Astrocyte (in vitro differentiated cells and primary cell): Measurements from ENCODE around the gene TBC1D5. TPM values are rescaled to one million over a fixed set of nuclear protein-coding genes. Genes with fewer than 3 reads are reported as not detected.
"Not testable (repeated sequence)": the region's sequence is repeated elsewhere in the genome, so short reads cannot be mapped to it uniquely, and the experiment has no call there.

Experiments used
- DNase-seq: peaks from one replicate; pipeline ENCODE4 v3.0.0-alpha.2; 2010; ENCODE audit warnings: low read depth
- FAIRE-seq: peaks from 2 replicates; lab custom pipeline; 2011; peaks lifted over from hg19 to GRCh38; lab: Jason Lieb, UNC
- H2AFZ ChIP-seq: 2 replicates; pipeline ENCODE4 v1.6.0; 2012; ENCODE audit warnings: low read depth, low read length, inconsistent platforms
- H3K27ac ChIP-seq: 2 replicates; pipeline ENCODE4 v1.5.1; 2011; ENCODE audit warnings: low read depth, low read length, inconsistent platforms
- H3K27me3 ChIP-seq: 2 replicates; pipeline ENCODE4 v1.6.0; 2011; ENCODE audit warnings: low read length, inconsistent platforms; ENCODE audit not compliant: insufficient read depth
- H3K36me3 ChIP-seq: 2 replicates; pipeline ENCODE4 v1.5.1; 2011; ENCODE audit warnings: low read length, inconsistent platforms; ENCODE audit not compliant: insufficient read depth
- H3K4me1 ChIP-seq: 2 replicates; pipeline ENCODE4 v1.5.1; 2011; ENCODE audit warnings: low read length, inconsistent platforms; ENCODE audit not compliant: insufficient read depth
- H3K4me2 ChIP-seq: 2 replicates; pipeline ENCODE4 v1.6.0; 2012; ENCODE audit warnings: low read length, inconsistent platforms
- H3K4me3 ChIP-seq: 2 replicates; pipeline ENCODE4 v1.5.1; 2011; ENCODE audit warnings: low read depth, mild to moderate bottlenecking, low read length, inconsistent platforms; ENCODE audit not compliant: insufficient read depth
- H3K79me2 ChIP-seq: 2 replicates; pipeline ENCODE4 v1.6.0; 2012; ENCODE audit warnings: mild to moderate bottlenecking, low read length, inconsistent platforms; ENCODE audit not compliant: insufficient read depth
- H3K9ac ChIP-seq: 2 replicates; pipeline ENCODE4 v1.6.0; 2012; ENCODE audit warnings: mild to moderate bottlenecking, low read length, inconsistent platforms
- H3K9me3 ChIP-seq: 2 replicates; pipeline ENCODE4 v1.5.1; 2012; ENCODE audit warnings: low read depth, mild to moderate bottlenecking, low read length, inconsistent platforms; ENCODE audit not compliant: insufficient read depth
- H4K20me1 ChIP-seq: 2 replicates; pipeline ENCODE4 v1.6.0; 2012; ENCODE audit warnings: low read length, inconsistent platforms; ENCODE audit not compliant: insufficient read depth
- H3K27ac Mint-ChIP-seq: one replicate; pipeline ENCODE4 v1.8.0; 2021; ENCODE audit warnings: mild to moderate bottlenecking, mixed read lengths; ENCODE audit not compliant: unreplicated experiment
- H3K27me3 Mint-ChIP-seq: one replicate; pipeline ENCODE4 v1.8.0; 2021; ENCODE audit warnings: low read depth, mixed read lengths; ENCODE audit not compliant: unreplicated experiment
- H3K36me3 Mint-ChIP-seq: one replicate; pipeline ENCODE4 v1.8.0; 2021; ENCODE audit warnings: low read depth, mixed read lengths; ENCODE audit not compliant: unreplicated experiment
- H3K4me1 Mint-ChIP-seq: one replicate; pipeline ENCODE4 v1.8.0; 2021; ENCODE audit warnings: low read depth, mixed read lengths; ENCODE audit not compliant: unreplicated experiment
- H3K4me3 Mint-ChIP-seq: one replicate; pipeline ENCODE4 v1.8.0; 2021; ENCODE audit warnings: mild to moderate bottlenecking, moderate library complexity, mixed read lengths; ENCODE audit not compliant: unreplicated experiment
- H3K9me3 Mint-ChIP-seq: one replicate; pipeline ENCODE4 v1.8.0; 2021; ENCODE audit warnings: mild to moderate bottlenecking, mixed read lengths; ENCODE audit not compliant: unreplicated experiment
- EZH2 ChIP-seq: IDR thresholded peaks from 2 replicates; pipeline ENCODE4 v1.6.1; 2012; ENCODE audit warnings: mild to moderate bottlenecking, low read length, inconsistent platforms; ENCODE audit not compliant: insufficient read depth
- total RNA-seq: library from RNA; stranded (reverse); gene quantifications from 2 replicates; pipeline ENCODE4 v1.2.1, GENCODE V29; 2021
- TF ChIP-seq, protein P1 (sequence below): IDR thresholded peaks from 2 replicates; pipeline ENCODE4 v1.5.1; 2011; ENCODE audit warnings: low read depth, mild to moderate bottlenecking, inconsistent platforms, low read length, moderate library complexity; ENCODE audit not compliant: insufficient read depth

TBC1D5 gene
- total RNA-seq, 1 donor from 2014 or later = 23.0 TPM

DNA sequence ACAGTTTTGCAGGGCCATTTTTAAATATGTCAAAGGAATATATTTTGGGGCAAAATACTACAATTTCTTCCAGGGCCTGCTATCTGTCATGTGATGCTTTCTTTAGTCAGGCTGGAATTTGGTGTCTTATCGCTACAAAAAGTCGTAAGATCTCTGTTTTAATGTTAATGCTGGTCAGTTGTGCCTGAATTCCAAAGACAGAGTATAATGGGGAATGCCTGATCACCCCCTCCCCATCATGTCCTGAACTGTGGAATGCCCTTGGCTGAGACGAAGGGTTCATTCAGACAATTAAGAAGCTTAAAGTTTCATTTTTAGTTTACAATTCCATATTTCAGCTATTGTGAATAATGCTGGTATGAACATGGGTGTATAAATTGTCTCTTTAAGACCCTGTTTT is 203.0 kb downstream of the TBC1D5 start:
- Mint-ChIP-seq H3K4me3 (no peak overlapping the region), H3K27me3 (no peaks in the 10 kb centered on the region), H3K27ac (no peak overlapping the region), H3K9me3 (no peaks in the 10 kb centered on the region), H3K4me1 (no peaks in the 10 kb centered on the region), H3K36me3 (no peaks in the 10 kb centered on the region)
- Histone ChIP-seq H4K20me1 (no peaks in the 10 kb centered on the region), H3K9ac (no peak overlapping the region), H2AFZ (no peak overlapping the region), H3K27me3 (no peaks in the 10 kb centered on the region), H3K9me3 (no peaks in the 10 kb centered on the region), H3K4me2 (no peak overlapping the region), H3K27ac (no peak overlapping the region), H3K79me2 (no peaks in the 10 kb centered on the region), H3K36me3 (no peaks in the 10 kb centered on the region), H3K4me3 (no peak overlapping the region), H3K4me1 (no peaks in the 10 kb centered on the region)
- FAIRE-seq (no peak), DNase-seq (no peak)
- TF ChIP-seq, protein P1, sequence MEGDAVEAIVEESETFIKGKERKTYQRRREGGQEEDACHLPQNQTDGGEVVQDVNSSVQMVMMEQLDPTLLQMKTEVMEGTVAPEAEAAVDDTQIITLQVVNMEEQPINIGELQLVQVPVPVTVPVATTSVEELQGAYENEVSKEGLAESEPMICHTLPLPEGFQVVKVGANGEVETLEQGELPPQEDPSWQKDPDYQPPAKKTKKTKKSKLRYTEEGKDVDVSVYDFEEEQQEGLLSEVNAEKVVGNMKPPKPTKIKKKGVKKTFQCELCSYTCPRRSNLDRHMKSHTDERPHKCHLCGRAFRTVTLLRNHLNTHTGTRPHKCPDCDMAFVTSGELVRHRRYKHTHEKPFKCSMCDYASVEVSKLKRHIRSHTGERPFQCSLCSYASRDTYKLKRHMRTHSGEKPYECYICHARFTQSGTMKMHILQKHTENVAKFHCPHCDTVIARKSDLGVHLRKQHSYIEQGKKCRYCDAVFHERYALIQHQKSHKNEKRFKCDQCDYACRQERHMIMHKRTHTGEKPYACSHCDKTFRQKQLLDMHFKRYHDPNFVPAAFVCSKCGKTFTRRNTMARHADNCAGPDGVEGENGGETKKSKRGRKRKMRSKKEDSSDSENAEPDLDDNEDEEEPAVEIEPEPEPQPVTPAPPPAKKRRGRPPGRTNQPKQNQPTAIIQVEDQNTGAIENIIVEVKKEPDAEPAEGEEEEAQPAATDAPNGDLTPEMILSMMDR = no peak
- no peak for TF ChIP-seq EZH2

DNA sequence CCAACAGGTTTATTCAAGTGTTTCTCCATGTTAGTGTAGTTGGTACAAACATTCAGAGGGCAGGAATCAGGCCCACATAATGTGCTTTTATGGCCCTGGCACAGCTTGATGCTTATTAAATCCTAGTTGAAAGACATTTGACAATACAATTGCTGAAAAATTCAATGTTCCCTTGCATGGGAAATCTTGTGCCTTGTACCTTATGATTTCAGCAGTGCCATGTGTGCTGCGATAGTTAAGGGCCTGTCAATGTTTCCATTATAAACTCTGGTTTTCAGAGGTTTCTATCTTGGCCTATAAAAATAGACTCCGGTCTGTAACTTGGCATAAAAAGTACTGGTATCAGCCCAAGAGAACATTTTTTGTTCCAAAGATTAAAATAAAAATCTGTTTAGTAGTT is 207.2 kb downstream of the TBC1D5 start:
- Mint-ChIP-seq H3K9me3 (peaks cover 5% of the 10 kb centered on the region), H3K4me1 (no peaks in the 10 kb centered on the region), H3K4me3 (no peak overlapping the region), H3K27me3 (no peaks in the 10 kb centered on the region), H3K27ac (no peak overlapping the region), H3K36me3 (no peaks in the 10 kb centered on the region)
- FAIRE-seq (no peak), DNase-seq (no peak)
- Histone ChIP-seq H3K4me2 (no peak overlapping the region), H3K36me3 (no peaks in the 10 kb centered on the region), H3K27ac (no peak overlapping the region), H3K4me3 (no peak overlapping the region), H3K27me3 (no peaks in the 10 kb centered on the region), H3K4me1 (no peaks in the 10 kb centered on the region), H3K79me2 (no peaks in the 10 kb centered on the region), H4K20me1 (no peaks in the 10 kb centered on the region), H3K9me3 (no peaks in the 10 kb centered on the region), H3K9ac (no peak overlapping the region), H2AFZ (no peak overlapping the region)
- TF ChIP-seq, protein P1 = no peak
- no peak for TF ChIP-seq EZH2

DNA sequence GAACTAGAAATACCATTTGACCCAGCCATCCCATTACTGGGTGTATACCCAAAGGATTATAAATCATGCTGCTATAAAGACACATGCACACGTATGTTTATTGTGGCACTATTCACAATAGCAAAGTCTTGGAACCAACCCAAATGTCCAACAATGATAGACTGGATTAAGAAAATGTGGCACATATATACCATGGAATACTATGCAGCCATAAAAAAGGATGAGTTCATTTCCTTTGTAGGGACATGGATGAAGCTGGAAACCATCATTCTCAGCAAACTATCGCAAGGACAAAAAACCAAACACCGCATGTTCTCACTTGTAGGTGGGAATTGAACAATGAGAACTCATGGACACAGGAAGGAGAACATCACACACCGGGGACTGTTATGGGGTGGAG is 210.0 kb downstream of the TBC1D5 start:
- not testable (repeated sequence) for H3K9me3 ChIP-seq, H3K27ac ChIP-seq, H3K9ac ChIP-seq, H4K20me1 ChIP-seq, H3K27me3 Mint-ChIP-seq, H3K4me1 ChIP-seq, H3K4me3 Mint-ChIP-seq, H3K4me1 Mint-ChIP-seq, H3K36me3 Mint-ChIP-seq, H3K27ac Mint-ChIP-seq, H3K4me3 ChIP-seq, H3K9me3 Mint-ChIP-seq, H3K79me2 ChIP-seq, H3K4me2 ChIP-seq, DNase-seq, H3K27me3 ChIP-seq, H2AFZ ChIP-seq, FAIRE-seq, H3K36me3 ChIP-seq
